Suprapubic skin (tissue), 4 donors: ENCODE measurements around the gene BRICD5. TPM values are rescaled to one million over a fixed set of nuclear protein-coding genes. Genes with fewer than 3 reads are reported as not detected.

Source experiments
- DNase-seq, 2 donors: peaks; one replicate each; pipeline ENCODE4 v3.0.0-alpha.2; 2019; ENCODE audit warnings: low spot score in 2 of 2
- H3K27ac ChIP-seq: fragments of 200-600 bp; sonication (generic); one replicate; pipeline ENCODE4 v1.5.1; 2019
- H3K27me3 ChIP-seq: fragments of 200-600 bp; sonication (generic); one replicate; pipeline ENCODE4 v1.5.1; 2019
- H3K36me3 ChIP-seq: fragments of 200-600 bp; sonication (generic); one replicate; pipeline ENCODE4 v1.5.1; 2019
- H3K4me1 ChIP-seq: fragments of 200-600 bp; sonication (generic); one replicate; pipeline ENCODE4 v1.5.1; 2019
- H3K4me3 ChIP-seq: fragments of 200-600 bp; sonication (generic); one replicate; pipeline ENCODE4 v1.5.1; 2019; ENCODE audit warnings: mild to moderate bottlenecking
- H3K9me3 ChIP-seq: fragments of 200-600 bp; sonication (generic); one replicate; pipeline ENCODE4 v1.5.1; 2019
- EP300 ChIP-seq: sonication (generic); formaldehyde crosslinking; IDR thresholded peaks from one replicate; pipeline ENCODE4 v1.6.1; 2017; ENCODE audit warnings: antibody characterized with exemption
- POLR2A ChIP-seq, 2 donors: fragments of 450-650 bp; IDR thresholded peaks; one replicate each; pipeline ENCODE4 v1.6.1; 2017; ENCODE audit warnings: antibody characterized with exemption in 2 of 2, mild to moderate bottlenecking in 2 of 2, moderate library complexity in 2 of 2
- POLR2AphosphoS5 ChIP-seq, 3 donors: sonication (generic); formaldehyde crosslinking; IDR thresholded peaks; one replicate each; pipeline ENCODE4 v1.6.1; 2017; ENCODE audit warnings: antibody characterized with exemption in 3 of 3
- WGBS: methylation state at CpG from one replicate; pipeline ENCODE4 v1.1.5; 2018; 5-methylcytosine and 5-hydroxymethylcytosine counted together
- total RNA-seq, 4 donors: library from RNA; depleted of rRNA; stranded (reverse); fragments of >200 nt; gene quantifications; one replicate each; pipeline ENCODE4 v1.1.0, GENCODE V29; 2016
- TF ChIP-seq, protein P1 (sequence below), 2 donors: fragments of 200-600 bp in 1 of 2; fragments of 450-650 bp in 1 of 2; sonication (generic) in 1 of 2; IDR thresholded peaks; one replicate each; pipeline ENCODE4 v1.5.1; 2016 to 2019; ENCODE audit warnings: antibody characterized with exemption in 2 of 2, mild to moderate bottlenecking in 1 of 2, moderate library complexity in 1 of 2

Gene BRICD5
- total RNA-seq, 4 donors from 2014 or later = 2.2 to 10.0 (median 3.2) TPM

- WGBS = 4% methylated on average over 10 of the region's 98 CpGs
- H3K27me3 ChIP-seq = no peaks in the 10 kb centered on the region
- H3K4me3 ChIP-seq = peak overlapping the region; percentile 90
- TF ChIP-seq POLR2A (IDR thresholded peaks at IDR 0.05) = peak in 1 of 2 donors; percentile 32
- TF ChIP-seq, protein P1, sequence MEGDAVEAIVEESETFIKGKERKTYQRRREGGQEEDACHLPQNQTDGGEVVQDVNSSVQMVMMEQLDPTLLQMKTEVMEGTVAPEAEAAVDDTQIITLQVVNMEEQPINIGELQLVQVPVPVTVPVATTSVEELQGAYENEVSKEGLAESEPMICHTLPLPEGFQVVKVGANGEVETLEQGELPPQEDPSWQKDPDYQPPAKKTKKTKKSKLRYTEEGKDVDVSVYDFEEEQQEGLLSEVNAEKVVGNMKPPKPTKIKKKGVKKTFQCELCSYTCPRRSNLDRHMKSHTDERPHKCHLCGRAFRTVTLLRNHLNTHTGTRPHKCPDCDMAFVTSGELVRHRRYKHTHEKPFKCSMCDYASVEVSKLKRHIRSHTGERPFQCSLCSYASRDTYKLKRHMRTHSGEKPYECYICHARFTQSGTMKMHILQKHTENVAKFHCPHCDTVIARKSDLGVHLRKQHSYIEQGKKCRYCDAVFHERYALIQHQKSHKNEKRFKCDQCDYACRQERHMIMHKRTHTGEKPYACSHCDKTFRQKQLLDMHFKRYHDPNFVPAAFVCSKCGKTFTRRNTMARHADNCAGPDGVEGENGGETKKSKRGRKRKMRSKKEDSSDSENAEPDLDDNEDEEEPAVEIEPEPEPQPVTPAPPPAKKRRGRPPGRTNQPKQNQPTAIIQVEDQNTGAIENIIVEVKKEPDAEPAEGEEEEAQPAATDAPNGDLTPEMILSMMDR (IDR thresholded peaks at IDR 0.05) = no peak
- DNase-seq = no peak
- no peaks in the 10 kb centered on the region for H3K9me3 ChIP-seq
- H3K27ac ChIP-seq = peak overlapping the region; percentile 82
- peaks cover 12% of the 10 kb centered on the region for H3K36me3 ChIP-seq
- H3K4me1 ChIP-seq = peaks cover 36% of the 10 kb centered on the region
These were observed 3.4 kb upstream of the BRICD5 start for GRCh38 chr16:2213817-2214718.

DNA sequence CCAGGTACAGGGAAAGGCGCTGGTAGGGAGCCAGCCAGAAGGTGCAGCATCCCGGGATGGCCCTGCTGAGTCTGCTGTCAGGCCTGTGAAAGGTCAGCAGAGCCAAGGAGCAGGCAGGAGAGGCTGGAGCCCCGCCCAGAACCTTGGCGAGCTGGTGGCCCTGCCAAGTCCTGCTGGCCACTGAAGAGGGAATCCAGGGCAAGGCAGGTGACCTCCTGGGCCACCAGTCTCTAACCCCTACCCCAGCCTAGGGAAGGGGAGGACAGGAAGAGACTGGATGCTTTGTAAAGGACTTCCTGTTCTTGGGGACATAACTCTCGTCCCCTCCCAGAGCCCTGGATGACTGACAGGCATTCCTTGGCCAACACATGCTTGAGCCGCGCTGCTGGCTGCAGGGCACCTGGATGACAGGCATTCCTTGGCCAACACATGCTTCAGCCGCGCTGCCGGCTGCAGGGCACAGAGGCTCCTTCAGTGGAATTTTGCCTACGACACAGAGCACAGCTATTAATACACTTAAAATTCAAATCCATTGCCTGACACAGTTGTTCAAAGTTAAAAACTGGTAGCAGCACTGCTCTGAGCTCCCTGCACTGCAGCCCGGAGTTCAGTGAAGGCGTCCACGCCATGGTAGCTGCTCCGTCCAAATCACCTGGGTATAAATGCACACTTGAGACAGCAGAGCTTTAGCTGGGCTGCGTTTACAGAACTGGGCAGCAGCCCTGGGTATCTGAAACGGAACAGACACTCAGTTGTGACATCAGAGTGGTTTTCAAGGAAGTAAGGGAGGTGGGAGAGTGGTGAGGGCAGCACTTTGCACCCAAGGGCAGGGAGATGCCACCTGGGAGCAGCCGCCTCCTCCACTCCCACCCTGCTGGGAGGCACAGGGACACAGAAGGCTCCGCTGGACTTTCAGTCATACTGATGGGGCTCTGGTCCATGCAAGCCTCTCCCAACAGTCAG lies 2.0 kb upstream of the BRICD5 start:
- Histone ChIP-seq H3K27ac (peak overlapping the region; percentile 44), H3K27me3 (no peaks in the 10 kb centered on the region), H3K36me3 (peaks cover 26% of the 10 kb centered on the region), H3K4me1 (peaks cover 36% of the 10 kb centered on the region), H3K4me3 (peak overlapping the region; percentile 90), H3K9me3 (no peaks in the 10 kb centered on the region)
- DNase-seq = no peak
- no peak for TF ChIP-seq POLR2A (IDR thresholded peaks at IDR 0.05)
- TF ChIP-seq EP300 = no peak
- 39% methylated on average over 12 of the region's 19 CpGs for WGBS

- Histone ChIP-seq H3K9me3 (no peaks in the 10 kb centered on the region), H3K4me3 (no peak overlapping the region), H3K27ac (peak overlapping the region; percentile 44), H3K4me1 (peaks cover 36% of the 10 kb centered on the region), H3K36me3 (peaks cover 33% of the 10 kb centered on the region), H3K27me3 (no peaks in the 10 kb centered on the region)
- WGBS = 52% methylated on average over 6 of the region's 11 CpGs
- TF ChIP-seq POLR2AphosphoS5 (IDR thresholded peaks at IDR 0.05) = no peak
- TF ChIP-seq EP300 = no peak
- no peak for TF ChIP-seq POLR2A (IDR thresholded peaks at IDR 0.05)
- TF ChIP-seq, protein P1 (IDR thresholded peaks at IDR 0.05) = no peak
- DNase-seq = no peak
These were observed 1.3 kb upstream of the BRICD5 start for GRCh38 chr16:2211923-2212347.

DNA sequence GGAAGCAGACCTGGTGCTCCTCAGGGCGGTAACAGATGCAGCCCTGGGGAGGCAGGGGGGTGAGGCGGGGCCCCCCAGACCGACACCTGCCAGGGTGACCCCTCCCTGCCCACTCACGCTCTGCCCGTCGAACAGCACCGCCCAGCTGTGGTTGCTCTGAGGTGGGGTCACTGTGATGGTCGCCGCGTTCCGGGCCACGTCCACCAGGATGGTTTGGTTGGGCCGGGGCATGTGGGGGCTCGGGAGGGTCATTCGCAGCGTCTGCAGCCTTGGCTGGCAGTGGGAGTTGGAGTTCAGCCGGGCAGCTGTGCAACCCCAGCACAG lies 692 bp downstream of the BRICD5 start:
- Histone ChIP-seq H3K36me3 (peaks cover 34% of the 10 kb centered on the region), H3K4me3 (no peak overlapping the region), H3K27ac (no peak overlapping the region), H3K4me1 (peaks cover 43% of the 10 kb centered on the region), H3K9me3 (no peaks in the 10 kb centered on the region), H3K27me3 (no peaks in the 10 kb centered on the region)
- DNase-seq = no peak
- TF ChIP-seq POLR2AphosphoS5 (IDR thresholded peaks at IDR 0.05) (no peak), EP300 (no peak), POLR2A (IDR thresholded peaks at IDR 0.05) (no peak)
- TF ChIP-seq, protein P1 (IDR thresholded peaks at IDR 0.05) = no peak
- WGBS = 100% methylated on average over 2 of the region's 17 CpGs

GRCh38 chr16:2209258-2210008 lies 1.2 kb downstream of the BRICD5 start:
- no peak for TF ChIP-seq EP300
- TF ChIP-seq, protein P1 (IDR thresholded peaks at IDR 0.05) = no peak
- no peak for TF ChIP-seq POLR2A (IDR thresholded peaks at IDR 0.05)
- no peak for TF ChIP-seq POLR2AphosphoS5 (IDR thresholded peaks at IDR 0.05)
- H3K27me3 ChIP-seq = no peaks in the 10 kb centered on the region
- no peak overlapping the region for H3K27ac ChIP-seq
- no peak overlapping the region for H3K4me3 ChIP-seq
- 80% methylated on average over 19 of the region's 29 CpGs for WGBS
- DNase-seq = no peak
- H3K9me3 ChIP-seq = no peaks in the 10 kb centered on the region
- H3K36me3 ChIP-seq = peaks cover 34% of the 10 kb centered on the region
- peaks cover 48% of the 10 kb centered on the region for H3K4me1 ChIP-seq
